ENCODE measurements around the gene RFWD3. TPM values are rescaled to one million over a fixed set of nuclear protein-coding genes. Genes with fewer than 3 reads are reported as not detected.
A peak's percentile ranks its signal among the peaks of the same experiment; 100 is the strongest.

Gene RFWD3
- total and polyA plus RNA-seq, 2 of the 13 experiments (the other 11 are each of a cell fraction or from before 2014, with no cell fraction given), result 23.4 to 62.6 TPM

- TF ChIP-seq, protein P1, sequence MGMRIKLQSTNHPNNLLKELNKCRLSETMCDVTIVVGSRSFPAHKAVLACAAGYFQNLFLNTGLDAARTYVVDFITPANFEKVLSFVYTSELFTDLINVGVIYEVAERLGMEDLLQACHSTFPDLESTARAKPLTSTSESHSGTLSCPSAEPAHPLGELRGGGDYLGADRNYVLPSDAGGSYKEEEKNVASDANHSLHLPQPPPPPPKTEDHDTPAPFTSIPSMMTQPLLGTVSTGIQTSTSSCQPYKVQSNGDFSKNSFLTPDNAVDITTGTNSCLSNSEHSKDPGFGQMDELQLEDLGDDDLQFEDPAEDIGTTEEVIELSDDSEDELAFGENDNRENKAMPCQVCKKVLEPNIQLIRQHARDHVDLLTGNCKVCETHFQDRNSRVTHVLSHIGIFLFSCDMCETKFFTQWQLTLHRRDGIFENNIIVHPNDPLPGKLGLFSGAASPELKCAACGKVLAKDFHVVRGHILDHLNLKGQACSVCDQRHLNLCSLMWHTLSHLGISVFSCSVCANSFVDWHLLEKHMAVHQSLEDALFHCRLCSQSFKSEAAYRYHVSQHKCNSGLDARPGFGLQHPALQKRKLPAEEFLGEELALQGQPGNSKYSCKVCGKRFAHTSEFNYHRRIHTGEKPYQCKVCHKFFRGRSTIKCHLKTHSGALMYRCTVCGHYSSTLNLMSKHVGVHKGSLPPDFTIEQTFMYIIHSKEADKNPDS (CRISPR knock-in tag; IDR thresholded peaks at IDR 0.05), result no peak
- no peak for TF ChIP-seq PHF5A (CRISPR knock-in tag; IDR thresholded peaks at IDR 0.05; ENCODE audit: low read depth, unreplicated experiment)
- TF ChIP-seq ZBTB33 (CRISPR knock-in tag; IDR thresholded peaks at IDR 0.05), result peak; percentile 74; the same call in 1 of the 2 replicates
- 0 out of 2 replicates have a peak, but pooled peaks have one; percentile 18 for TF ChIP-seq PHF20 (CRISPR knock-in tag; IDR thresholded peaks at IDR 0.05)
- peak; percentile 28; the same call in 1 of the 2 replicates for TF ChIP-seq SIX1 (CRISPR knock-in tag; IDR thresholded peaks at IDR 0.05; ENCODE audit: borderline replicate concordance)
- peak; percentile 10; the same call in 1 of the 2 replicates for TF ChIP-seq ZMYM2 (CRISPR knock-in tag; IDR thresholded peaks at IDR 0.05)
- 0 out of 2 replicates have a peak, but pooled peaks have one; percentile 17 for TF ChIP-seq ZNF451 (CRISPR knock-in tag; IDR thresholded peaks at IDR 0.05)
- TF ChIP-seq, protein P2, sequence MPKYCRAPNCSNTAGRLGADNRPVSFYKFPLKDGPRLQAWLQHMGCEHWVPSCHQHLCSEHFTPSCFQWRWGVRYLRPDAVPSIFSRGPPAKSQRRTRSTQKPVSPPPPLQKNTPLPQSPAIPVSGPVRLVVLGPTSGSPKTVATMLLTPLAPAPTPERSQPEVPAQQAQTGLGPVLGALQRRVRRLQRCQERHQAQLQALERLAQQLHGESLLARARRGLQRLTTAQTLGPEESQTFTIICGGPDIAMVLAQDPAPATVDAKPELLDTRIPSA (CRISPR knock-in tag; IDR thresholded peaks at IDR 0.05; ENCODE audit: borderline replicate concordance), result 0 out of 2 replicates have a peak, but pooled peaks have one; percentile 55
- TF ChIP-seq NONO (IDR thresholded peaks at IDR 0.05), result no peak
- TF ChIP-seq NONO (CRISPR knock-in tag; conservative IDR thresholded peaks at IDR 0.05), result no peak
- TF ChIP-seq ZNF296 (CRISPR knock-in tag; conservative IDR thresholded peaks at IDR 0.05), result 0 out of 2 replicates have a peak, but pooled peaks have one; percentile 56
- no peak for TF ChIP-seq ARID5B (CRISPR knock-in tag; IDR thresholded peaks at IDR 0.05)
These were observed 58.7 kb downstream of the RFWD3 start (continued) for GRCh38 chr16:74607962-74608356.

Measured in HepG2 (cell line).